HCT116 (cell line): Measurements from ENCODE around the gene MRPS27.

Experiments used
- CTCF ChIP-seq, 3 experiments: fragments of 200-600 bp in 1 of 3; sonication (generic) in 1 of 3; IDR thresholded peaks in 2 of 3; conservative IDR thresholded peaks in 1 of 3; 2 replicates each; pipeline ENCODE4 v1.5.1; 2012 to 2017; ENCODE audit warnings: low read depth in 2 of 3, low read length in 2 of 3, antibody characterized with exemption in 1 of 3, borderline replicate concordance in 1 of 3, control low read depth in 1 of 3, mild to moderate bottlenecking in 1 of 3, mixed read lengths in 1 of 3, mixed run types in 1 of 3, moderate library complexity in 1 of 3; ENCODE audit not compliant: insufficient read depth in 1 of 3
- EZH2 ChIP-seq: fragments of 200-600 bp; sonication (generic); IDR thresholded peaks from 2 replicates; pipeline ENCODE4 v1.6.1; 2017; ENCODE audit warnings: antibody characterized with exemption, mixed run types
- FOSL1 ChIP-seq: IDR thresholded peaks from 2 replicates; pipeline ENCODE4 v1.6.1; 2012; ENCODE audit warnings: low read depth
- YY1 ChIP-seq: IDR thresholded peaks from 2 replicates; pipeline ENCODE4 v1.6.1; 2011; ENCODE audit warnings: low read length, low read depth, moderate library complexity, mild to moderate bottlenecking; ENCODE audit not compliant: insufficient replicate concordance; ENCODE audit errors: extremely low read depth
- TF ChIP-seq, protein P1 (sequence below): IDR thresholded peaks from 2 replicates; pipeline ENCODE4 v1.6.1; 2012; ENCODE audit warnings: low read depth

GRCh38 chr5:72255670-72256069 lies 64.4 kb downstream of the MRPS27 start:
- TF ChIP-seq YY1, result no peak
- no peak for TF ChIP-seq FOSL1
- no peak for TF ChIP-seq EZH2
- TF ChIP-seq CTCF (IDR thresholded peaks at IDR 0.05 in 2 of 3, conservative IDR thresholded peaks at IDR 0.05 in 1 of 3; ENCODE audit: borderline replicate concordance in 1 of 3, insufficient read depth in 1 of 3, low read depth in 2 of 3, low read length in 2 of 3), result no peak
- TF ChIP-seq, protein P1, sequence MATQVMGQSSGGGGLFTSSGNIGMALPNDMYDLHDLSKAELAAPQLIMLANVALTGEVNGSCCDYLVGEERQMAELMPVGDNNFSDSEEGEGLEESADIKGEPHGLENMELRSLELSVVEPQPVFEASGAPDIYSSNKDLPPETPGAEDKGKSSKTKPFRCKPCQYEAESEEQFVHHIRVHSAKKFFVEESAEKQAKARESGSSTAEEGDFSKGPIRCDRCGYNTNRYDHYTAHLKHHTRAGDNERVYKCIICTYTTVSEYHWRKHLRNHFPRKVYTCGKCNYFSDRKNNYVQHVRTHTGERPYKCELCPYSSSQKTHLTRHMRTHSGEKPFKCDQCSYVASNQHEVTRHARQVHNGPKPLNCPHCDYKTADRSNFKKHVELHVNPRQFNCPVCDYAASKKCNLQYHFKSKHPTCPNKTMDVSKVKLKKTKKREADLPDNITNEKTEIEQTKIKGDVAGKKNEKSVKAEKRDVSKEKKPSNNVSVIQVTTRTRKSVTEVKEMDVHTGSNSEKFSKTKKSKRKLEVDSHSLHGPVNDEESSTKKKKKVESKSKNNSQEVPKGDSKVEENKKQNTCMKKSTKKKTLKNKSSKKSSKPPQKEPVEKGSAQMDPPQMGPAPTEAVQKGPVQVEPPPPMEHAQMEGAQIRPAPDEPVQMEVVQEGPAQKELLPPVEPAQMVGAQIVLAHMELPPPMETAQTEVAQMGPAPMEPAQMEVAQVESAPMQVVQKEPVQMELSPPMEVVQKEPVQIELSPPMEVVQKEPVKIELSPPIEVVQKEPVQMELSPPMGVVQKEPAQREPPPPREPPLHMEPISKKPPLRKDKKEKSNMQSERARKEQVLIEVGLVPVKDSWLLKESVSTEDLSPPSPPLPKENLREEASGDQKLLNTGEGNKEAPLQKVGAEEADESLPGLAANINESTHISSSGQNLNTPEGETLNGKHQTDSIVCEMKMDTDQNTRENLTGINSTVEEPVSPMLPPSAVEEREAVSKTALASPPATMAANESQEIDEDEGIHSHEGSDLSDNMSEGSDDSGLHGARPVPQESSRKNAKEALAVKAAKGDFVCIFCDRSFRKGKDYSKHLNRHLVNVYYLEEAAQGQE, result no peak
